ENCODE measurements around the gene NKAIN2. TPM values are rescaled to one million over a fixed set of nuclear protein-coding genes. Genes with fewer than 3 reads are reported as not detected.

NKAIN2 gene
- total and polyA plus RNA-seq, 9 of the 15 experiments (the other 6 are each of a cell fraction or from before 2014, with no cell fraction given) = not detected

DNA sequence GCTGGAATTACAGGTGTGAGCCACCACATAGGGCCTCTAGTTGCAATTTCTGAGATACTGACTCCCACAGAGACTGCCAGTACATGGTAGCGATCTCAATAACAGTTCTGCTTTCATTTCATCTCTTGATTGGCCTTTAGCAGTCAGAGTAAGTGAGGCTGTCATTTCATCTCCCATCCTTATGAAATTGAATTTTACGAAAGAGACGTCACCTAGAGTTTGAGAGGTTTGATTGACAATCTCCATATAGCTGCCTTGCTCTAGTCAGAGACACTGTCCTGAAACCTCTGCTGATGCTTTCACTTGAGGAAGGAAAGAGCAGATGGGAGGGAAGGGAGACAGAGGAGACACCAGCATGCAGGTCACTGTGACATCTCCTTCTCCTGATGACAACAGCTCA is 466.1 kb downstream of the NKAIN2 start:
- CTCF ChIA-PET (ENCODE audit: low intra/inter-chr PET ratio) = no interaction called here

DNA sequence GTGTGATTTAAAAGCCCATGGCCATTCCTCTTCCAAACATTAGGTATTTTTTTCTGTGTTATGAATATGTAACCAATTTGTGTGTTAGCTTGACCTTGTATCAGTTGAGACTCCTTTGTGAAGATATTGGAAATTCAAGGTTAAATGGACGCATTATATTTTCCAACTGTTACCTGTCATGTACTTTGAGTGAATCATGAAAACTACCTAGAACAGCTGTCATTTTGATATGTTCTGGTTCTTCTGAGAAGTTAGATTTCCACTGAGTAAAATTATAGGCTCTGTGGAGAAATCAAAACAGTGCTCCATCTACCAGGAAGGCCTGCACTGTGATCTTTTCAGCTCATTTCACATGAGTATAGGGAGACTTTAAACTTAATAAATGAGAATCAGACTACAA is 470.0 kb downstream of the NKAIN2 start:
- POLR2A ChIA-PET = no interaction called here
- Histone ChIP-seq H3K9me1 (ENCODE audit: control insufficient read depth, insufficient read depth, low read length) (no peaks in the 10 kb centered on the region), H3K4me2 (ENCODE audit: insufficient read depth, low read length) (no peak overlapping the region), H4K20me1 (replicated peaks; ENCODE audit: control insufficient read depth, insufficient read depth, low read length) (no peaks in the 10 kb centered on the region), H3K4me1 (replicated peaks in 1 of 2; ENCODE audit: control insufficient read depth in 2 of 2, insufficient read depth in 2 of 2, low read length in 2 of 2) (no peaks in the 10 kb centered on the region), H3K36me3 (ENCODE audit: control insufficient read depth, insufficient read depth, low read length) (no peaks in the 10 kb centered on the region), H3K27me3 (ENCODE audit: control insufficient read depth in 2 of 2, insufficient read depth in 2 of 2, low read length in 2 of 2) (no peaks in the 10 kb centered on the region), H3K9ac (ENCODE audit: insufficient read depth in 1 of 2, low read depth in 2 of 2, low read length in 2 of 2) (no peak overlapping the region), H2AFZ (ENCODE audit: low read depth, low read length) (no peak overlapping the region), H3K27ac (ENCODE audit: extremely low read depth, low read depth, low read length) (no peak overlapping the region), H3K79me2 (ENCODE audit: control insufficient read depth, insufficient read depth, low read length) (no peaks in the 10 kb centered on the region), H3K4me3 (no peak overlapping the region), H3K9me3 (replicated peaks; ENCODE audit: control insufficient read depth, insufficient read depth, low read depth, low read length) (no peaks in the 10 kb centered on the region; the same call in 1 of the 2 replicates)
- FAIRE-seq = no peak
- intact Hi-C loops (cut with micrococcal nuclease) (no loop called here), in situ Hi-C loops (cut with MboI) (no loop called here)
- BruUV-seq (replicated peaks) = no TSS peak
- 0% methylated on average over 1 of the region's 1 CpG for WGBS (ENCODE audit: insufficient coverage, low coverage, missing lambda C conversion rate)
- TF ChIP-seq SMARCB1 (IDR thresholded peaks at IDR 0.05; ENCODE audit: insufficient read length, low read depth) = no peak
- TF ChIP-seq RREB1 (CRISPR knock-in tag; IDR thresholded peaks at IDR 0.05) = no peak
- no peak for TF ChIP-seq GABPB1 (CRISPR knock-in tag; IDR thresholded peaks at IDR 0.05)
- TF ChIP-seq RBBP5 (IDR thresholded peaks at IDR 0.05; ENCODE audit: borderline replicate concordance, insufficient read depth, low read length, poor library complexity, severe bottlenecking) = no peak
- no peak for TF ChIP-seq ETV1 (tag; conservative IDR thresholded peaks at IDR 0.05; ENCODE audit: low read depth)
- TF ChIP-seq TRIM24 (IDR thresholded peaks at IDR 0.05) = no peak
- TF ChIP-seq ZNF586 (CRISPR knock-in tag; conservative IDR thresholded peaks at IDR 0.05) = no peak
- no peak for TF ChIP-seq LEF1 (IDR thresholded peaks at IDR 0.05)
- CTCF ChIA-PET (ENCODE audit: low intra/inter-chr PET ratio) = no interaction called here
- ATAC-seq = no peak
- DNase-seq (ENCODE audit: extremely low read depth in 1 of 4, low spot score in 3 of 4) = no peak

More for the DNA sequence above, 466.1 kb downstream of the NKAIN2 start:
- TF ChIP-seq CTBP1 (IDR thresholded peaks at IDR 0.05; ENCODE audit: borderline replicate concordance) (no peak), E2F3 (CRISPR knock-in tag; IDR thresholded peaks at IDR 0.05) (no peak), ARID2 (IDR thresholded peaks at IDR 0.05) (no peak), MAFG (tag; conservative IDR thresholded peaks at IDR 0.05) (no peak)
- Histone ChIP-seq H3K79me2 (ENCODE audit: control insufficient read depth, insufficient read depth, low read length) (no peaks in the 10 kb centered on the region), H3K9me3 (replicated peaks; ENCODE audit: control insufficient read depth, insufficient read depth, low read depth, low read length) (no peaks in the 10 kb centered on the region; the same call in 1 of the 2 replicates), H3K4me3 (no peak overlapping the region), H3K9ac (ENCODE audit: insufficient read depth in 1 of 2, low read depth in 2 of 2, low read length in 2 of 2) (no peak overlapping the region), H3K4me1 (replicated peaks in 1 of 2; ENCODE audit: control insufficient read depth in 2 of 2, insufficient read depth in 2 of 2, low read length in 2 of 2) (no peaks in the 10 kb centered on the region), H3K36me3 (ENCODE audit: control insufficient read depth, insufficient read depth, low read length) (no peaks in the 10 kb centered on the region), H3K4me2 (ENCODE audit: insufficient read depth, low read length) (no peak overlapping the region), H2AFZ (ENCODE audit: low read depth, low read length) (no peak overlapping the region), H4K20me1 (replicated peaks; ENCODE audit: control insufficient read depth, insufficient read depth, low read length) (no peaks in the 10 kb centered on the region), H3K27ac (ENCODE audit: extremely low read depth, low read depth, low read length) (no peak overlapping the region), H3K9me1 (ENCODE audit: control insufficient read depth, insufficient read depth, low read length) (no peaks in the 10 kb centered on the region), H3K27me3 (ENCODE audit: control insufficient read depth in 2 of 2, insufficient read depth in 2 of 2, low read length in 2 of 2) (no peaks in the 10 kb centered on the region)
- in situ Hi-C loops (cut with MboI) (no loop called here), intact Hi-C loops (cut with micrococcal nuclease) (no loop called here)
- DNase-seq (ENCODE audit: extremely low read depth in 1 of 4, low spot score in 3 of 4) (no peak), ATAC-seq (no peak), FAIRE-seq (no peak)
- no TSS peak for BruUV-seq (replicated peaks)
- WGBS (ENCODE audit: insufficient coverage, low coverage, missing lambda C conversion rate) = 2% methylated on average over 3 of the region's 3 CpGs
- POLR2A ChIA-PET = no interaction called here
